H9 (cell line): Measurements from ENCODE around the gene MRLN. TPM values are rescaled to one million over a fixed set of nuclear protein-coding genes. Genes with fewer than 3 reads are reported as not detected.

Experiments used
- DNase-seq: peaks from one replicate; pipeline ENCODE4 v3.0.0-alpha.2; 2017
- H2AFZ ChIP-seq: one replicate; pipeline ENCODE4 v1.6.1; 2013; ENCODE audit warnings: mild to moderate bottlenecking, low read length, control low read depth, moderate library complexity
- H2AK5ac ChIP-seq: 2 replicates; pipeline ENCODE4 v1.6.1; 2013; ENCODE audit warnings: low read length, control low read depth, mixed read lengths; ENCODE audit not compliant: insufficient read length
- H2BK120ac ChIP-seq: one replicate; pipeline ENCODE4 v1.6.1; 2013; ENCODE audit warnings: low read depth, mild to moderate bottlenecking, low read length, control low read depth, inconsistent platforms; ENCODE audit not compliant: poor library complexity, severe bottlenecking
- H2BK12ac ChIP-seq: 2 replicates; pipeline ENCODE4 v1.6.1; 2013; ENCODE audit warnings: low read length, control low read depth, mixed read lengths, low read depth; ENCODE audit not compliant: insufficient read length
- H2BK15ac ChIP-seq: 2 replicates; pipeline ENCODE4 v1.6.1; 2013; ENCODE audit warnings: low read depth, low read length, control low read depth
- H2BK20ac ChIP-seq: one replicate; pipeline ENCODE4 v1.6.1; 2013; ENCODE audit warnings: low read depth, mild to moderate bottlenecking, low read length, control low read depth, inconsistent platforms; ENCODE audit not compliant: poor library complexity, severe bottlenecking
- H2BK5ac ChIP-seq: 2 replicates; pipeline ENCODE4 v1.6.1; 2013; ENCODE audit warnings: low read length, control low read depth, mixed read lengths; ENCODE audit not compliant: insufficient read length
- H3K14ac ChIP-seq: 2 replicates; pipeline ENCODE4 v1.6.1; 2013; ENCODE audit warnings: low read length, control low read depth; ENCODE audit not compliant: insufficient read depth
- H3K18ac ChIP-seq: 2 replicates; pipeline ENCODE4 v1.6.1; 2013; ENCODE audit warnings: low read depth, mild to moderate bottlenecking, mixed read lengths, low read length, control low read depth; ENCODE audit not compliant: insufficient read length
- H3K23ac ChIP-seq: 2 replicates; pipeline ENCODE4 v1.6.1; 2013; ENCODE audit warnings: low read length, control low read depth, mixed read lengths, low read depth; ENCODE audit not compliant: insufficient read length
- H3K23me2 ChIP-seq: 2 replicates; pipeline ENCODE4 v1.6.1; 2013; ENCODE audit warnings: low read depth, mild to moderate bottlenecking, mixed read lengths, low read length, control low read depth; ENCODE audit not compliant: insufficient read length, poor library complexity, severe bottlenecking
- H3K27ac ChIP-seq: 2 replicates; pipeline ENCODE4 v1.5.1; 2013; ENCODE audit warnings: low read length, control low read depth, mixed read lengths, low read depth; ENCODE audit not compliant: insufficient read length
- H3K27me3 ChIP-seq: 2 replicates; pipeline ENCODE4 v1.6.1; 2013; ENCODE audit warnings: low read length, control low read depth, inconsistent platforms; ENCODE audit not compliant: insufficient read depth
- H3K4ac ChIP-seq: 2 replicates; pipeline ENCODE4 v1.6.1; 2013; ENCODE audit warnings: low read depth, mild to moderate bottlenecking, control low read depth, inconsistent platforms, low read length, moderate library complexity
- H3K4me1 ChIP-seq: 2 replicates; pipeline ENCODE4 v1.6.1; 2013; ENCODE audit warnings: low read length, control low read depth, inconsistent platforms; ENCODE audit not compliant: insufficient read depth
- H3K4me2 ChIP-seq: 2 replicates; pipeline ENCODE4 v1.6.1; 2013; ENCODE audit warnings: low read length, control low read depth, mixed read lengths; ENCODE audit not compliant: insufficient read length, insufficient read depth
- H3K56ac ChIP-seq: 2 replicates; pipeline ENCODE4 v1.6.1; 2013; ENCODE audit warnings: low read depth, mild to moderate bottlenecking, mixed read lengths, low read length, control low read depth; ENCODE audit not compliant: insufficient read length
- H3K79me1 ChIP-seq: 2 replicates; pipeline ENCODE4 v1.6.1; 2013; ENCODE audit warnings: low read depth, mild to moderate bottlenecking, moderate library complexity, low read length, control low read depth, inconsistent platforms; ENCODE audit not compliant: insufficient read depth, poor library complexity, severe bottlenecking
- H3K79me2 ChIP-seq: 2 replicates; pipeline ENCODE4 v1.6.1; 2013; ENCODE audit warnings: low read length, control low read depth, inconsistent platforms; ENCODE audit not compliant: insufficient read depth
- H3K9ac ChIP-seq: 2 replicates; pipeline ENCODE4 v1.6.1; 2013; ENCODE audit warnings: low read length, control low read depth, mixed read lengths; ENCODE audit not compliant: insufficient read length; ENCODE audit errors: extremely low read depth
- H3K9me3 ChIP-seq: one replicate; pipeline ENCODE4 v1.6.1; 2013; ENCODE audit warnings: low read depth, low read length, inconsistent platforms; ENCODE audit not compliant: control insufficient read depth
- H3T11ph ChIP-seq: one replicate; pipeline ENCODE4 v1.6.1; 2013; ENCODE audit warnings: mild to moderate bottlenecking, low read length, control low read depth, inconsistent platforms
- H4K20me1 ChIP-seq: one replicate; pipeline ENCODE4 v1.6.1; 2013; ENCODE audit not compliant: control insufficient read depth, insufficient read length, insufficient read depth
- H4K5ac ChIP-seq: 2 replicates; pipeline ENCODE4 v1.6.1; 2013; ENCODE audit warnings: low read depth, mild to moderate bottlenecking, mixed read lengths, low read length, control low read depth; ENCODE audit not compliant: insufficient read length
- H4K8ac ChIP-seq: replicated peaks from 2 replicates; pipeline ENCODE4 v1.6.1; 2013; ENCODE audit warnings: low read length, control low read depth, mixed read lengths, low read depth; ENCODE audit not compliant: insufficient read length
- H4K91ac ChIP-seq: 2 replicates; pipeline ENCODE4 v1.6.1; 2013; ENCODE audit warnings: low read depth, mild to moderate bottlenecking, moderate library complexity, mixed read lengths, low read length, control low read depth; ENCODE audit not compliant: insufficient read length
- H3K27ac Mint-ChIP-seq, 3 experiments: 2 replicates in 2 of 3; 3 replicates in 1 of 3; pipeline ENCODE4 v1.8.0; 2020 to 2021; ENCODE audit warnings: mixed read lengths in 3 of 3, mild to moderate bottlenecking in 1 of 3, moderate library complexity in 1 of 3
- H3K27me3 Mint-ChIP-seq: 2 replicates; pipeline ENCODE4 v1.8.0; 2021; ENCODE audit warnings: low read depth, mild to moderate bottlenecking, moderate library complexity, mixed read lengths
- H3K36me3 Mint-ChIP-seq, 3 experiments: 2 replicates in 2 of 3; 3 replicates in 1 of 3; pipeline ENCODE4 v1.8.0; 2020 to 2021; ENCODE audit warnings: low read depth in 3 of 3, mixed read lengths in 3 of 3; ENCODE audit not compliant: insufficient read depth in 1 of 3
- H3K4me1 Mint-ChIP-seq, 2 experiments: 2 replicates each; pipeline ENCODE4 v1.8.0; 2020; ENCODE audit warnings: mixed read lengths in 2 of 2
- H3K4me3 Mint-ChIP-seq, 2 experiments: 2 replicates in 1 of 2; 3 replicates in 1 of 2; pipeline ENCODE4 v1.8.0; 2020 to 2021; ENCODE audit warnings: mild to moderate bottlenecking in 2 of 2, mixed read lengths in 2 of 2, moderate library complexity in 1 of 2
- H3K9me3 Mint-ChIP-seq, 2 experiments: 2 replicates in 1 of 2; 3 replicates in 1 of 2; pipeline ENCODE4 v1.8.0; 2020; ENCODE audit warnings: mild to moderate bottlenecking in 2 of 2, mixed read lengths in 2 of 2, moderate library complexity in 1 of 2
- CTCF ChIP-seq: fragments of 200-600 bp; sonication (generic); conservative IDR thresholded peaks from 3 replicates; pipeline ENCODE4 v1.8.0; 2021; ENCODE audit warnings: antibody characterized with exemption, mild to moderate bottlenecking
- WGBS: extraction: QIAGEN DNeasy Blood & Tissue Kit; methylation state at CpG from one replicate; pipeline ENCODE4 v1.1.7; 2013; ENCODE audit warnings: missing lambda C conversion rate, low lambda C conversion rate, mixed read lengths; ENCODE audit not compliant: insufficient read length; ENCODE audit errors: extremely low coverage; 5-methylcytosine and 5-hydroxymethylcytosine counted together
- total RNA-seq: library from RNA; stranded (reverse); gene quantifications from 2 replicates; pipeline ENCODE4 v1.2.1, GENCODE V29; 2021

The MRLN gene
- total RNA-seq, 1 experiment from 2014 or later = not detected

- H3K23me2 ChIP-seq = no peaks in the 10 kb centered on the region
- no peak overlapping the region for H3K18ac ChIP-seq
- Mint-ChIP-seq H3K4me3 (no peak overlapping the region), H3K9me3 (peaks cover 4 to 5% of the 10 kb centered on the region in 2 experiments; a peak in 3 of 5 replicates), H3K36me3 (peaks cover 2 to 41% (median 9%) of the 10 kb centered on the region in 3 experiments; a peak in 6 of 7 replicates), H3K27ac (peak overlapping the region in 2 of 3 experiments; percentile 72 to 76; a peak in 3 of 7 replicates), H3K4me1 (peaks cover 10 to 20% of the 10 kb centered on the region in 2 experiments), H3K27me3 (no peaks in the 10 kb centered on the region)
- H2BK5ac ChIP-seq = no peak overlapping the region
- WGBS = no CpG with 5 or more reads among the region's 1 CpG
- H4K91ac ChIP-seq = no peak overlapping the region
- H2BK12ac ChIP-seq = no peak overlapping the region
- no peak for TF ChIP-seq CTCF
- no peak overlapping the region for H3T11ph ChIP-seq
- no peak overlapping the region for H4K5ac ChIP-seq
- no peak overlapping the region for H2BK20ac ChIP-seq
- H3K27ac ChIP-seq = no peak overlapping the region
- H3K9me3 ChIP-seq = no peaks in the 10 kb centered on the region
- DNase-seq = no peak
- no peak overlapping the region for H3K14ac ChIP-seq
- H3K56ac ChIP-seq = no peak overlapping the region
- no peaks in the 10 kb centered on the region for H3K79me2 ChIP-seq
- no peaks in the 10 kb centered on the region for H4K20me1 ChIP-seq
- no peak overlapping the region for H3K23ac ChIP-seq
- H3K27me3 ChIP-seq = no peaks in the 10 kb centered on the region
- H2BK15ac ChIP-seq = no peak overlapping the region
- H3K9ac ChIP-seq = no peak overlapping the region
- no peak overlapping the region for H3K4me2 ChIP-seq
- no peak overlapping the region for H2BK120ac ChIP-seq
- H3K79me1 ChIP-seq = no peaks in the 10 kb centered on the region
- H4K8ac ChIP-seq = no peak overlapping the region
- H2AK5ac ChIP-seq = no peak overlapping the region
- no peak overlapping the region for H2AFZ ChIP-seq
- H3K4ac ChIP-seq = no peak overlapping the region
- no peaks in the 10 kb centered on the region for H3K4me1 ChIP-seq
These were observed 54.9 kb downstream of the MRLN start for GRCh38 chr10:59698326-59698725.
